Body of pancreas (tissue), 4 donors: ENCODE measurements around the gene ZFAND3. TPM values are rescaled to one million over a fixed set of nuclear protein-coding genes. Genes with fewer than 3 reads are reported as not detected.

Experiments
- ATAC-seq: fragments of 150-250 bp; one replicate; pipeline ENCODE4 v1.9.1; 2016
- DNase-seq, 4 donors: peaks; one replicate each; pipeline ENCODE4 v3.0.0-alpha.2; 2019
- H3K27ac ChIP-seq, 4 donors: fragments of 200-600 bp; sonication (generic); 1 replicate in 3 of 4; 2 replicates in 1 of 4; pipeline versions ENCODE4 v1.5.1 to v1.6.1; 2016 to 2019; ENCODE audit warnings: mild to moderate bottlenecking in 1 of 4, mixed read lengths in 1 of 4, moderate library complexity in 1 of 4
- H3K27me3 ChIP-seq, 2 donors: fragments of 200-600 bp; sonication (generic); one replicate each; pipeline ENCODE4 v1.6.0; 2016; ENCODE audit warnings: mild to moderate bottlenecking in 1 of 2
- H3K36me3 ChIP-seq, 2 donors: fragments of 200-600 bp; sonication (generic); replicated peaks in 1 of 2; 2 replicates each; pipeline ENCODE4 v1.5.1; 2016; ENCODE audit warnings: low read depth in 2 of 2; ENCODE audit not compliant: insufficient read depth in 1 of 2
- H3K4me1 ChIP-seq: fragments of 200-600 bp; sonication (generic); one replicate; pipeline ENCODE4 v1.6.0; 2016
- H3K4me3 ChIP-seq, 2 donors: fragments of 200-600 bp; sonication (generic); 1 replicate in 1 of 2; 2 replicates in 1 of 2; pipeline ENCODE4 v1.5.1; 2016 to 2019
- H3K9me3 ChIP-seq, 3 donors: fragments of 200-600 bp; sonication (generic); 1 replicate in 2 of 3; 2 replicates in 1 of 3; pipeline ENCODE4 v1.5.1; 2016
- POLR2A ChIP-seq, 3 donors: fragments of 450-650 bp; IDR thresholded peaks; one replicate each; pipeline ENCODE4 v1.6.1; 2016; ENCODE audit warnings: antibody characterized with exemption in 3 of 3, mild to moderate bottlenecking in 2 of 3
- WGBS, 2 donors: methylation state at CpG; one replicate each; pipeline ENCODE4 v1.1.5; 2017; 5-methylcytosine and 5-hydroxymethylcytosine counted together
- intact Hi-C: fragments of 100-400 bp; cut with DNase I; formaldehyde crosslinking; loops from one replicate; pipeline ENCODE4 v1.15.1; 2023
- total RNA-seq, 2 donors: library from RNA; depleted of rRNA; stranded (reverse); fragments of >200 nt; gene quantifications; one replicate each; pipeline ENCODE4 v1.1.0, GENCODE V29; 2016
- TF ChIP-seq, protein P1 (sequence below), 7 experiments: fragments of 450-650 bp in 4 of 7; fragments of 200-600 bp in 3 of 7; sonication (generic) in 3 of 7; IDR thresholded peaks; one replicate each; pipeline ENCODE4 v1.5.1; 2016 to 2019; ENCODE audit warnings: antibody characterized with exemption in 7 of 7

Gene ZFAND3
- total RNA-seq, 2 donors from 2014 or later, result 20.8 to 27.0 TPM

GRCh38 chr6:38054527-38055202, 235.1 kb downstream of the ZFAND3 start:
- TF ChIP-seq, protein P1, sequence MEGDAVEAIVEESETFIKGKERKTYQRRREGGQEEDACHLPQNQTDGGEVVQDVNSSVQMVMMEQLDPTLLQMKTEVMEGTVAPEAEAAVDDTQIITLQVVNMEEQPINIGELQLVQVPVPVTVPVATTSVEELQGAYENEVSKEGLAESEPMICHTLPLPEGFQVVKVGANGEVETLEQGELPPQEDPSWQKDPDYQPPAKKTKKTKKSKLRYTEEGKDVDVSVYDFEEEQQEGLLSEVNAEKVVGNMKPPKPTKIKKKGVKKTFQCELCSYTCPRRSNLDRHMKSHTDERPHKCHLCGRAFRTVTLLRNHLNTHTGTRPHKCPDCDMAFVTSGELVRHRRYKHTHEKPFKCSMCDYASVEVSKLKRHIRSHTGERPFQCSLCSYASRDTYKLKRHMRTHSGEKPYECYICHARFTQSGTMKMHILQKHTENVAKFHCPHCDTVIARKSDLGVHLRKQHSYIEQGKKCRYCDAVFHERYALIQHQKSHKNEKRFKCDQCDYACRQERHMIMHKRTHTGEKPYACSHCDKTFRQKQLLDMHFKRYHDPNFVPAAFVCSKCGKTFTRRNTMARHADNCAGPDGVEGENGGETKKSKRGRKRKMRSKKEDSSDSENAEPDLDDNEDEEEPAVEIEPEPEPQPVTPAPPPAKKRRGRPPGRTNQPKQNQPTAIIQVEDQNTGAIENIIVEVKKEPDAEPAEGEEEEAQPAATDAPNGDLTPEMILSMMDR (IDR thresholded peaks at IDR 0.05), result no peak
- TF ChIP-seq POLR2A (IDR thresholded peaks at IDR 0.05), result no peak
- Histone ChIP-seq H3K27ac (no peak overlapping the region), H3K4me1 (peaks cover 7% of the 10 kb centered on the region), H3K36me3 (no peaks in the 10 kb centered on the region), H3K27me3 (no peaks in the 10 kb centered on the region), H3K4me3 (no peak overlapping the region), H3K9me3 (no peaks in the 10 kb centered on the region)
- WGBS, 2 donors, result 84 to 88% methylated on average over 4 of the region's 4 CpGs
- ATAC-seq, result no peak
- intact Hi-C loops, result no loop called here
- DNase-seq, result no peak

GRCh38 chr6:38055203-38055589, 235.7 kb downstream of the ZFAND3 start:
- H3K4me3 ChIP-seq, result no peak overlapping the region
- intact Hi-C loops, result no loop called here
- ATAC-seq (no peak), DNase-seq (no peak)
- no peak overlapping the region for H3K27ac ChIP-seq
- H3K36me3 ChIP-seq, result no peaks in the 10 kb centered on the region
- WGBS, 2 donors, result 87 to 100% methylated on average over 1 of the region's 1 CpG
- TF ChIP-seq, protein P1 (IDR thresholded peaks at IDR 0.05), result no peak
- TF ChIP-seq POLR2A (IDR thresholded peaks at IDR 0.05), result no peak
- no peaks in the 10 kb centered on the region for H3K9me3 ChIP-seq
- peaks cover 7% of the 10 kb centered on the region for H3K4me1 ChIP-seq
- no peaks in the 10 kb centered on the region for H3K27me3 ChIP-seq

- Histone ChIP-seq H3K36me3 (no peaks in the 10 kb centered on the region), H3K27ac (no peak overlapping the region), H3K4me1 (peaks cover 7% of the 10 kb centered on the region), H3K27me3 (no peaks in the 10 kb centered on the region), H3K4me3 (no peak overlapping the region), H3K9me3 (no peaks in the 10 kb centered on the region)
- DNase-seq (no peak), ATAC-seq (no peak)
- TF ChIP-seq, protein P1 (IDR thresholded peaks at IDR 0.05), result no peak
- TF ChIP-seq POLR2A (IDR thresholded peaks at IDR 0.05), result no peak
- intact Hi-C loops, result no loop called here
- 55 to 56% methylated on average over 3 of the region's 3 CpGs for WGBS, 2 donors
Observed at GRCh38 chr6:38056361-38056760, 236.8 kb downstream of the ZFAND3 start.

- peaks cover 0 to 5% of the 10 kb centered on the region in 2 donors for H3K36me3 ChIP-seq
- no peaks in the 10 kb centered on the region for H3K9me3 ChIP-seq
- H3K4me3 ChIP-seq, result no peak overlapping the region
- H3K4me1 ChIP-seq, result peaks cover 7% of the 10 kb centered on the region
- TF ChIP-seq, protein P1 (IDR thresholded peaks at IDR 0.05), result no peak
- no peak for TF ChIP-seq POLR2A (IDR thresholded peaks at IDR 0.05)
- intact Hi-C loops, result no loop called here
- no peaks in the 10 kb centered on the region for H3K27me3 ChIP-seq
- DNase-seq (no peak), ATAC-seq (no peak)
- no peak overlapping the region for H3K27ac ChIP-seq
Observed at GRCh38 chr6:38057994-38058393, 238.5 kb downstream of the ZFAND3 start.

DNA sequence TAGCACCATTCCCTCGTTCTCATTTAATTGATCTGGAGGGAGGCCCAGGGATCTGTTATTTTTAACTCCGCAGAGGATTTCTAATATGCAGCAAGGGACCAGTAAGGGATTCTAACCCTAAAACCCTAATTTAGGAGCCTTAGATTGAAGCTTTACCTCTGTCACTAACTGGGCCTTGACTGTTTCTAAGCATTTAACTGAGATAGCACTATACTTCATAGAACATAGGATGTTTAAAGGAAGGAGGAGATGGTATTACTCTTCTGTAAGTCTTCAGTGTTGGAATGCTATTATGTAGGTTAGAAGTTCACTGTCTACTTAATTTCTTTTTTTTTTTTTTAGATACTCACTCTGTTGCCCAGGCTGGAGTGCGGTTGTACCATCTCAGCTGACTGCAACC, 242.5 kb downstream of the ZFAND3 start:
- Histone ChIP-seq H3K4me1 (no peaks in the 10 kb centered on the region), H3K9me3 (no peaks in the 10 kb centered on the region), H3K27me3 (no peaks in the 10 kb centered on the region), H3K4me3 (no peak overlapping the region), H3K27ac (no peak overlapping the region), H3K36me3 (peaks cover 0 to 5% of the 10 kb centered on the region in 2 donors)
- whole genome bisulfite sequencing, 2 donors, result 90 to 94% methylated on average over 3 of the region's 3 CpGs
- intact Hi-C loops, result no loop called here
- ATAC-seq (no peak), DNase-seq (no peak)
- TF ChIP-seq POLR2A (IDR thresholded peaks at IDR 0.05), result no peak
- TF ChIP-seq, protein P1 (IDR thresholded peaks at IDR 0.05), result no peak
